ENCODE data around the gene KRT39.

Gene KRT39

DNA sequence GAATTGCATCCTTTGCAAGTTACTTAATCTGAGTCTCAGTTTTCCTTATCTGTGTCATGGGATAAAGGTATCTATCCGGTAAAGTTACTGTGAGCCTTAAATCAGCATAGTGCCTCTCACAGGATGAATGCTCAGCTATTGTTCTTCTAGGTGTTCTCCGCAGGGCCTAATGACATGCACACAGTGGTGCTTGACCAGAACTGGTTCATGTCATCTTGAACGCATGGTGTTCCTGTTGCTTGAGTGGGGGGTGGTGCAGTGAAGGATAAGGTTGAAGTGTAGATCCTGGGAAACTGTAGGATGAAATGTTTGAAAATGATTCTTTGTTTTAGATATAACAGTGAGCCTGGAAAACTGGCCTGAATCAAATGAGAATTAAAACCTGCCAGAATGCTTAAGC lies 13.4 kb upstream of the KRT39 start:
- no peak for DNase-seq (ENCODE audit: low read depth)

DNA sequence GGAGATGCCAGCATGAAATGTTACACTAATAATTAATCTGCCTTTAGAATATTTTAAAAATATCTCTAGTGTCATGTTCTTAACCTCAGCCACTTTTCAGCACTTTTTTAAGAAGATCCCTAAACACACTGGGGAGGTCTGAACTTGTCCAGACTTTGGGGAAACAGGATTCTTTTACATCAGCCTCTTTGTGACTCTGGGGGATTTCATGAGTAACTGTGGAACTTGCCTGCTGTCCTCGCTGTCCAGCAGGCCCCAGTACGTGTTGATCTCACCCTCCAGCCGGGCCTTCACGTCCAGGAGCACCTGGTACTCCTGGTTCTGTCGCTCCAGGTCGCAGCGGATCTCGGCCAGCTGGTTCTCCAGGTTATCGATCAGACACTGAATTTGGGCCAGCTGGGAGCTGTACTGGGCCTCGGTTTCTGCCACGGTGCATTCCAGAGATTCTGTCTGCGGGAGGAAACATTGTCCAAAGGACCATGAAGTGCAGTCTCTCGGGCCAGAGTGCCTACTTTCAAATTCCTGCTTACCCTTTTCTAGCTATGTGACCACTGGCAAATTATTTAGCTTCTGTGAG lies 11.9 kb upstream of the KRT39 start:
- DNase-seq (ENCODE audit: low read depth), result no peak

DNA sequence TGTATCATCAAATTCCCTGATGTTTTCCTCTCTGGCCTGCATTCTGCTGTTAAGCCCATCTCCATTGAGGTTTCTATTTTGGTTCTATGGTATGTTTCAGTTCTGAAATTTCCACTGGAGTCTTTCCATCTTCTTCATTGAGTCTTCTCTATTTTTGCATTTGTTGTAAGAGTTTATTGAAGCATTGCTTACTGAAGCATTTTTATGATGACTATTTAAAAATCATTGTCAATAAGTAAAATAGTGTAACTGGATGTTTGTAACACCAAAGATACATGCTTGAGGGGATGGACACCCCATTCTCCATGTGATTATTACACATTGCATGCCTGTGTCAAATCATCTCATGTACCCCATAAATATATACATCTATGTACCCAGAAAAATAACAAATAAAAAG lies 8.8 kb upstream of the KRT39 start:
- DNase-seq (ENCODE audit: low read depth), result no peak

DNA sequence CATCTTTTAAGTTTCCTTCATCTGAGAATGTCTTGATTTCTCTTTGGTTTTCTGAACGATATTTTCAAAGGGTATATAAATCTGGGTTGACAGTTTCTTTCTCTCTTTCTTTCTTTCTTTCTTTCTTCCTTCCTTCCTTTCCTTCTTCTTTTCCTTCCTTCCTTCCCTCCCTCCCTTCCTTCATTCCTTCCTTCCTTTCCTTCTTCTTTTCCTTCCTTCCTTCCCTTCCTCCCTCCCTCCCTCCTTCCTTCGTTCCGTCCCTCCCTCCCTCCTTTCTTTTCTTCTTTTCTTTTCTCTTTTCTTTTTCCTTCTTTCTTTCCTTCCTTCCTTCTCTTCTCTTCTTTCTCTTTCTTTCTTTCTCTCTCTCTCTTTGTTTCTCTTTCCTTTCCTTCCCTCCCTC lies 7.6 kb upstream of the KRT39 start:
- no peak for DNase-seq (ENCODE audit: low read depth)

DNA sequence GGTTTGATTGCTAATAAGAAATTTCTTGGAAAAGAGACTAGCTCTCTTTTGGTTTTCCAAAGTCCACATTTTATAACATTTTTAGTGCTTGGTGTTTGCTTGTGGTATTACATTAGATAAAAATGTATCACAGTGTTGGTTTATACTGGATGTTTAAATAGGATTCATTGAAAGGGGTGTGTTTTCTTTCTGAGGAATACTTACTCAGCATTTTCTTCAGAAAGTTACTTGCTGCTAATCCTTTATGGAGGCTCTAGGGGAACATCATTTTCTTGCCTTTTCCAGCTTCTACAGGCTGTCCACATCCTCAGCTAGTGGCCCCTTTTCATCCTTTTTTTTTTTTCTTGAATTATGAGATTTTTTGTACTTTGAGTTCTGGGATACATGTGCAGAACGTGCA lies 834 bp upstream of the KRT39 start:
- no peak for DNase-seq (ENCODE audit: low read depth)

DNA sequence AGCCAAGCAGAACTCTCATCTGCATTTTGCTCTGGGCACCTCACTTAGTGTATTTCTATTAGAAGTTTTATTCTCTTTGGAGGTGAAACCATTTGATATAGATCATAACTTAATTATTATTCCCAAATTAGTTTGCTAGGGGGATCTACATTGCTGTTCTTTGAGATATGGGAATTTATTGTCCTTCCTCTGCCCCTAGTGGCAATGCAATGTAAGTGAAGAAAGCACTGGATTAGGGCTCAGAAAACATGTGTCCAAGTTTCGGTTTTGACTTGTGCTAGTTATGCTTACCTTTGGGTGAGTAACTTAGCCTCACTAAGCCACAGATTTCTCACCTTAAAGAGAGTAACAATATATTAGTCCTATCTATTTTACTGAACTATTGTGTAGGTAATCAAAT lies 2.9 kb downstream of the KRT39 start:
- DNase-seq (ENCODE audit: low read depth), result no peak

DNA sequence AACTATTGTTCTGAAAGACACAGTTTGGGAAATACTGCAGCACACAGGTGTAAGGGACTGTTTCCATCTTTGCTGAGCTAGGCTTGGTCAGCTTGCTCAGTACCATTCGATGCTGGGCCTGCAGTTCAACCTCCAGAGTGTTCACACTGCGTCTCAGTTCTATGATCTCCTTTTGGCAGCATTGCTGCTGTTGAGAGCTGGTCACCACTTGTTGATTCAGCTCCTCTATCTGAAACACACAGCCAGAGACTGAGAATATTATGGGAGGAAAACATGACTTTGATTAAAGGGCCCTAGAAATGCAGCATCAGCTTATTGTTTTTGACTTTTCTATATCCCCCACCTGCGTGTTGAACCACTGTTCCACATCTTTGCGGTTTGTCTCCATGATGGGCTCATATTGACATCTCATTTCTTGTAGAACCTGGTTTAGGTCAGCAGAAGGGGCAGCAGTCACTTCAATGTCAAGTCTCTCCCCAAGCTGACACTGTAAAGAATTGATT lies 4.6 kb downstream of the KRT39 start:
- DNase-seq (ENCODE audit: low read depth), result no peak

DNA sequence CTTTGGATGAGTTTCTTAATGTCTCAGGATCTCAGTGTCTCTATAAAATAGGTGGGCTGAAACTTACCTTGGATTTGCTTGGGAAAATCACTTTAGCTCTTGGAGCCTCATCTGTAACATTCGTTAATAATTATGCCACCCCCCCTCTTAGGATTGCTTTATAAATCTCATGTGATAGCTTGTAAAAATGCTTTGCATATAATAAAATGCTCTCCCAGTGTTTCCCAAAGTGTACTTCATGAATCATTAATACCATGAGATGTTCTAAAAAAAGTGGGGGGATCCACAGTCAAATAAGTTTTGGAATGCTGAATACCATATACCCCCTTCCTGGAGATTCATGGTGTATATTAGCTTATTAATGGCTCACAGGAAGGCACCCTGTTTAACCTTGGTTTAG lies 5.2 kb downstream of the KRT39 start:
- DNase-seq (ENCODE audit: low read depth), result no peak

DNA sequence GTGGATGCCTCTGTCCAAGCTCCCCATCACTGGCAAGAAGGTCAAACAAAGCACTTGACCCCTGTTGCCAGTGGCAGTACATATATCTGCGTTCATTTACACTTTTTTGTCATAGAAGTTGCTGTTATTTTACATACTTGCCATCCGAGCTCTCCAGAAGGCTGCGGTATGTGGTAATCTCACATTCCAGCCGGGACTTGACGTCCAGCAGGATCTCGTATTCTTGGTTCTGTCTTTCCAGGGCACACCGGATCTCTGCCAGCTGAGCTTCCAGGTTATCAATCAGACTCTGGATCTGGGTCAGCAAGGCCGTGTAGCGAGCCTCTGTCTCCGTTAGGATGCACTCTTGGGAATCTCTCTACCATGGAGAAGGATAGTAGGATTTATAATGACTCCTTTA lies 6.6 kb downstream of the KRT39 start:
- no peak for DNase-seq (ENCODE audit: low read depth)

DNA sequence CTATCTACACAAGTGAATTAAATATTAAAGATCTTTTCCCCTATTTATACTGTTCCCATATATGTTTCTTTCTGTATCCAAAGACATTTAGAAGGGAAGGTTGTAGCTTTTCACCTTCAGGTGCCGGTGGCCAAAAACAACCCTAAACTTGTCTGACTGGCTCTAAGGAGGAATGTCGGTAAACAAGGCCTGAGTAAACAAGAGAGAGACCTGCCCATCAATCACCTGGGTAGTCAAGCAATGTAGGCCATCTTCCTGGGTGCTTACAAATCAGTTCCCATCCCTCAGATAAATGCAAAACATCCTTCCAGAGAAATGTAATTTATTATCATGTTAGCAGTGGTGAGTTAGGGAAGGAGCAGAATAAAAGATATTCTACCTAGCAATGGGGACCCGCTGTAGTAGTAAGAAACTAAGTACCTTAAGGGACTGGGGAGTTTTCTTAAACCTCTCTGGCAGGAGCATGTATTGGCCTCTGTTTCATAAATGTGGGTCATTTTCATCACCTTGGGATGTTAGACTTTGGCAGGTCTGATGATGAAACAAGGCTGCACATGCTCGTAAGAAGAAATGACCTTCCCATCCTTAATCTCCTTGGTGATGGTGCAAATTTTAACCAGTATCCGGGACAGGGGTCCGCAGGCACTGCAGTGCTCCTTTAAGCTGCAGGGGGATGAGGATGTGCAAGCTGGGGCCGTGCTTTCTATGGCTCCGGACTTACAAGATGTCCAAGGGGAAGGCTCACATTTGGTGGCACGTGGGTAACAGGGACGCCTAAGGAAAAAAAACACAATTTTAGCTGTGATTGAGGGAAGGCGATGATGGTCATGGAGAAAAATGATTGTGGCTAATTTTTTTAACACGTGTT lies 8.4 kb downstream of the KRT39 start:
- DNase-seq (ENCODE audit: low read depth), result no peak

DNA sequence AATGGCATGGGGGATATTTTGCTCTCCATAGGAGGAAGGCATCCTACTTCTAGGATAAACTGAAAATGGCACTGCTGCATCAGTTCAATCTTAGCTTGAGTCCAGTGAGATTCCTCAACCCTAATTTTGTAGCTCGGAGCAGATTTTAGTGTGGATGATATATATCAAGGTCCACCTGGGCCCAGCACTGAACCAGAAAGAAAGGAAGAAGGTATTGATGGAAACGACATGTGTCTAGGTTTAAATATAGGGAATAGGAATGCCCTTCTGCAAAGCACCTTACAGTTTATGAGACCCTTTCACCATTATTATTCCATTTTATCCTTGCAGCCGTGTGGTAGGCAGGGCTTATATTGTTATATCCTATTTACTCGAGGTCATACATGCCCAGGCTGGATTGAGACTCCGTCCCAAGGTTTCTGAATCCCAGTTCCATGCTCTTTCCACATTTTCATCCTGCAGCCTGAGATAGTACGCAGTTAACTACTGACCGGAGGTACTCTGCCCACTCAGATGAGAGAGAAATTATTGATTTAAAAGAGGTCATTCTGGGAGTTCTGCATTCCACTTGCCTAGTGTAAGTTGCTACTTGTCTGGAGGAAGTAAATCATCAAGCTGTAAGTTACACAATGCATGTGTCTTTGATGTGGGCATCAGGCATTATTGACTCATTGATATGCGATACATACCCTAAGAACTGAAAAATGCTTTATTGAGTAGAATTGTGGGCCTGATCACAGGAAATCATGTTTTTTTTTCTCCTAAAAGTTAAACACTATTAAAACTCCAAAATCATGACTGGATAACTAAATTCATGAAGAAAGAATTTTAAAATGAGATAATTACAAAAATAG lies 10.1 kb downstream of the KRT39 start:
- DNase-seq (ENCODE audit: low read depth), result no peak

DNA sequence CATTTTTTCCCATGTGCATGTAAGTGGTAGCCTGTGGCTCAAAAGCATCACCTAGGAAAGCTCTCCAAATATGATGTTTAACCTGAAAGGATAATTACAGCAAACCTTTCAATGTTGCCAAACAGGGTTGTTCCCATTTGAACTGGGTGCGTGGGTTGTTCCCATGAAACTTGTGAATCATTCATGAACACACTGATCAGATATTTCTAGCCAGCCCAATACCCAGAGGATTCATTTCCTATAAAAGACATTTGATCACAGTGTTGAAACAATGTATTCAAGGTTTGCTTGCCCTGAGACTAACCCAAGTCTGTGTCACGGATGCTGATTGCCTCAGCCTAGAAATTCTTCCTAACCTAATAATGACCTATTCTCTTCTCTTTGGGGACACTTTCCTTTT lies 12.9 kb downstream of the KRT39 start:
- DNase-seq (ENCODE audit: low read depth), result no peak

DNA sequence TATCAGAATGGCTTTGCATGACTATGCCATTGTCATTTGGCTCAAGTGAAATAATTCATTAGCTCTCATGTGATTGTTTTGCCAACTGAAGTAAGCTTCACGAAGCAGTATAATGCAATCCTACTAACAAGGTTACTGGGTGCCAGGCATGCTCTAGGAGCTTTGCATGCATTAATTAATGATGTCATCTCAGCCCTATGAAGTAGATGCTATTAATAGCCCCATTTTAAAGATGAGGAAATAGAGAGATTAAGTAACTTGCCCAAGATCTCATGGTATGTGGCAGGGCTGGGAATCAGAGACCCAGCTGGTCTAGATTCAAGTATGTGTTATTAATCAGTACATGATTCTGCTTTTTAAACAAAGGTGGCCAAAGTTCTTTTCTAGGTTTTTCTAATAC lies 14.1 kb downstream of the KRT39 start:
- DNase-seq (ENCODE audit: low read depth), result no peak

DNA sequence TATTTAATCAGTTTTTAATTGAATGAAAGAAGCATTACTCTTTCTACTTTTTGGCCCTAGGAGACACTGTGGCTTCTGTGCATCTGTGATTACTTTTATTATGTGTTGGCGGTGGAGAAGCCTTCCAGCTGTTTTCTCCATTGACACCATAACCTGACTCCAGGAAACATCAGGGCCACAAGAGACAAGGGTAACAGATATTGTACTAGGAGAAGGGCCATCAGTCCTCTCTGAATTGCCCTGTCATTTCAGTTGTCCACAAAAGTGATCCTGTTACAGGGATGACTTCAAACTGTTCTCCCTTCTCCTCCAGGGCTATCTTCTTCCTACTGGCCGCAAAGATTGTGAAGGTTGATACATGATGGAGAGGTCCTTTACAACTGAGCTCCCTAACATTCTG lies 14.6 kb downstream of the KRT39 start:
- no peak for DNase-seq (ENCODE audit: low read depth)

DNA sequence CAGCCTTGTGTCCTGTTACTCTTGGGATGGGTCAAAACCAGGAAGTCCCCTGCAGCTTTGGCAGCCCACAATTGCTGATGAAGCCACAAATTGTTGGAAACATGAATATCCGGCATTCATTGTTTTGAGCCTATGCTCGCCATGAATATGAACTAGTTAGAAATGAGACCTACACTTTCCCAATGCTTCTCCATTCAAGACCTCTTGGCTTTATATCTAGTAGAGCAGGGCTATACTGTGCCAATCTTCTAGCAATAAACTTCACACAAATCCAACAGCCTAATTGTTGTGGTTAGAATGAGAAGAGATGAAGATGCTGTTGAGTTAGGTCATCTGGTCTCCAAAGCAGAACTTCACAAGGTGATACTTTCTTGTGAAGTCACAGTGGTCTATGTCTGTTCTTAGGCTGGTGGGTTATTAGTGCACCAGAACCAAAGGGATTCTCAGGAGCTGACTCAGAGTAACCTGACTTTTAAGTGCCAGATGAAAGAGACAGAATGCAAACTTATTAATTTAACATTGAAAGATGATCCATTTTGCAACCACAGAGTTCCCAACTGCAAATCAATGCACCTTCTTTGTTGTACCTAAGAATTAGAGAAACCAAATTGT lies 15.6 kb downstream of the KRT39 start:
- no peak for DNase-seq (ENCODE audit: low read depth)

DNA sequence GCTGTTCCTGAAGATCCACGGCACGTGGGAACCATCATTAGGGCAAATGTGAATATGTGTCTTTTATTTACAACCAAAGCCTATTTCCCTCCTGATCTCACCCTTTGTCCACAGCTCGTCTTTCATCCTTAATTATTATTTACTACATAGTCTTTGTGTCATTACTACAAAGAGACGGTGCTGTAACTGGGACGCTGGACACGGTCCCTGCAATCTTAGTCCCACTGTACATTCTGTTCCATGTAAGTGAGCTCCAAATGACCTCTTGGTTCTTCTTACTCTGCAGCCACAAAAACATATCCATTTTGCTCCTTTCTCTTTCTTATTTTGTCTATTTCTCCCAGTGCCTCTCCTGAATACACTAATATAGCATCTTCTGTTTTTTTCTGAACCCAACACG lies 16.6 kb downstream of the KRT39 start:
- DNase-seq (ENCODE audit: low read depth), result no peak

DNA sequence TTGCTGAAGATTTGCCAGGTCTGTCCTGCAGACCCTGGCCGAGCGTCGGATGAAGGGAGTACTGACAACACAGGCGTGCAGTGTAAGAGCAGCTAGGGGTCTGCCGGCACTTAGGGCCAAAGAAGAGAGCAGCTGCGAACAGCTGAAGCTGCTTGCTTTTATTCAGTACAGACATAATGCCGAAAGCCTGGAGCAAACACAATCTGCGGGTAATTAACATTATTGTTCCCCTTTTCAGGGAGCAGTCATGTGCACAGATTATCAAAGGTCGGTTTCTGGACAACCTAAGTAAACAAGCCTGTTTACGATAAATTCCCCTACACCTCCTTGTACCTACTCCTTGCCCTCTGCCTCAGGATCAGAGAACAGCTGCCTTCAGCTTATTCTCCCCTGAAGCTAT lies 17.3 kb downstream of the KRT39 start:
- DNase-seq (ENCODE audit: low read depth), result no peak

DNA sequence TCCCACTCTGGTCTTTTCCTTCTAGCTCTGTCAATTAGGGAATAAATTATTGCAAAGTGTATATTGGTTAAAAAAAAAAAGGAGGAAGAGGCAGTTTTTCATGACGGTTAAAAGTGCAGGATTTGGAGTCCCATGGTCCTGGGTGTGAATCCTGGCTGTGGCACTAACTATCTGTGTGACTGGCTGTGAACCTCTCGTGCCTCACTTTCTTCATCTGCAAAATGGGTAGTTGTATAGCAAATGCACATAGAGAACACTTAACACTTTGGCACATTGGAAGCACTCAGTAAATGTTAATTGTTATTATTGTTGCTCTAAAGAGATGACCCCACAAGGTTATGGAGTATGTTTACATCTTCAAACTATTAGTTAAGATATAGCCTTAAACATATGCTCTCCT lies 18.8 kb downstream of the KRT39 start:
- no peak for DNase-seq (ENCODE audit: low read depth)

DNA sequence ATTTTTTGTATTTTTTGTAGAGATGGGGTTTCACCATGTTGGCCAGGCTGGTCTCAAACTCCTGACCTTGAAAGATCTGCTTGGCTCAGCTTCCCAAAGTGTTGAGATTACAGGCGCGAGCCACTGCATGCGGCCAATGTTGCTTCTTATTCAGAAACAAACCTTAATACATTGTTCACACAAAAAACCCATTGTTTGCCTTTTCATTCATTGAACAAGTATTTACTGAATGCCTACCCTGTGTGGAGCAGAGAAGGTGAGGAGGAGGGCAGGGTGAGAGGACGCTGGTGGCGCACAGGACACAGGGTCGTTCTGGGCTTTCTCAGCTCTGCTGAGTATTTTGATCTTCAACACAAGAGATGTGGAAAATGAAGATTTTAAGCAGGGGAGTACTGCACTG lies 21.3 kb downstream of the KRT39 start:
- DNase-seq (ENCODE audit: low read depth), result no peak

DNA sequence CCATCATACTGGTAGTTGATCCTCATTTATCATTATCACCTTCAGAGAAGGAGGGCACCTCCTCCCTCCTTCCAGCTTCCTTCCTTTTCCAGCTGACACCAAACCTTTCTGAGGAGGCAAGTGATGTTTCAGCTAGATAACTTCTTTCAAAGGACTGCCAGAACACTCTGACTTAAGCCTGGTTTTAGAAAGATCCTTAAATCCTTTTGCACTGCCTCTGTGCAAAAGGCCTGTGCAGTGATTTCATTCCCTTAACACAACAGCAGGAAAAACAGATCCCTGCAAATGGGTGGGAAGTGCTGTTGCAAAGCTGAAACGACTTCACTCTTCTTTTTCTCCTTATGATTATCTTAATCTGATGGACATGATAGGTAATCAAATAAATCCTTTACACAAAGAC lies 22.2 kb downstream of the KRT39 start:
- no peak for DNase-seq (ENCODE audit: low read depth)

DNA sequence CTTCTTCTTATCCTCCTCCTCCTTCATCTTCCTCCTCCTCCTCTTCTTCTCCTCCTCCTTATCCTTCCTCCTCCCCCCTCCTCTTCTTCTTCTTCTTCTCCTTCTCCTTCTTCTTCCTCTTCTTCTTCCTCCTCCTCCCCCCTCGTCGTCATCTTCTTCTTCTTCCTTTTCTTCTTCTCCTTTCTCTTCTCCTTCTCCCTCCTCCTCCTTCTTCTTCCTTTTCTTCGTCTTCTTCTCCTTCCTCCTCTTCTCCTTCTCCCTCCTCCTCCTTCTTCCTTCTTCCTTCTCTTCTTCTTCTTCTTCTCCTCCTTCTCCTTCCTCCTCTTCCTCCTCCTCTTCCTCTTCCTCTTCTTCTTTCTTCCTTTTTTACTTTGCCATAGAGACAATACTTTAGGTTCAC lies 24.2 kb downstream of the KRT39 start:
- DNase-seq (ENCODE audit: low read depth), result no peak

DNA sequence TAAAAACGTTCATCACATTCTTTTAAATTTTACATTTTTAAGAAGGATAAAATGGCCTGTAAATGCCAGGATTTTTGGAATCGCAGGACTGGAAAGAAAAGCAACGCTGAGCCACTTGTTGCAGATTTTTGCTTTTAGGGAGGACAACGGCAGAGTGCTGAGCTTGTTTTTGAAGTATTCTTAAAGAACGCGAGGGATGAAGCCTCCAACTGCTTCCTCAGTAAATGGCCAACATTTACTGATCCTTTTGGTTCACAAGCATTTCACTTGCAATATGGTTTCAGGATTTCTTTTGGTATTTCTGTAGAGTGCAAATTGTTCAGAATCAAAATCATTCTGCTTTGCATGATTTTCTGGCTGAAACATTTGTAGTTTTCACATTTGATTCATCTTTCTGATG lies 26.5 kb downstream of the KRT39 start:
- no peak for DNase-seq (ENCODE audit: low read depth)

DNA sequence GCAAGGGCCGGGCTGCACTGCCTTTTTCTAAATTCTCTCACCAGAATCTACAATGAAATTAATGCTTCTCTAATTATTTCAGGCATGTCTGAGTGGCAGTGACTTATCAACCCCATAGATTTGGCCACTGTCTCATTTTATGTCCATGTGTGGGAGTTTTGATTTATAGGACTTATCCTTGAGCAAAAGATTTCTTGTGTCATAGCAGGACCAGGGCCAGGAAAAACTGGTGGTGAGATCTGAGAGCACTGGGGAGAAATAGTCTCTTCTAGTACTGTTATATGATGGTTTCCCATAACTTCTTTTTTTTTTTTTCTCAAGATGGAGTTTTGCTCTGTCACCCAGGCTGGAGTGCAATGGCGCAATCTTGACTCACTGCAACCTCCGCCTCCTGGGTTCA lies 27.8 kb downstream of the KRT39 start:
- DNase-seq (ENCODE audit: low read depth), result no peak
